GM12892 (cell line): ENCODE results near the gene TNS3.

Experiments
- POLR2A ChIP-seq: IDR thresholded peaks from 2 replicates; pipeline ENCODE4 v1.6.1; 2011; ENCODE audit warnings: low read depth, low read length, control low read depth
- POLR2AphosphoS5 ChIP-seq: IDR thresholded peaks from 2 replicates; pipeline ENCODE4 v1.6.1; 2011; ENCODE audit warnings: low read depth, low read length, control low read depth

DNA sequence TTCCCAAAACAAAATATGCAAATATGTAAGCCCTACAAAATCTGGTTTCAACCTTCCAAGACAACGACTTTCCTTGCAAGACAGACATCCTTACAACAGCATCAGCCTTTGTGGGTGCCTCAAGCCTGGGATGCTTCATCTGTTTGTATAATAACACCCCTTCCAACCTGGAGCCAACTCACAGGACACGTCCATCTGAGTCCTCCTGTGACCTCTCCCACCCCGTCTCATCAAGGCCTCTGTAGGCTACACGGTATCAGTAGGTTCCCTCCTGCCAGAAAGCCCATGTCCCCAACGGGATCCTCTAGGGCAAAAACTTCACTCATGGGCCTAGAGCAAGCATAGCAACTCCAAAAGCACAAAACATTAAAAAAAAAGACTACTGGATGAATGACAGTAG is 173.2 kb downstream of the TNS3 start:
- no peak for TF ChIP-seq POLR2AphosphoS5
- no peak for TF ChIP-seq POLR2A
